GM23338 (cell line): ENCODE measurements around the gene RPL34.

Source experiments
- CREB1 ChIP-seq: fragments of 250-450 bp; sonication (Bioruptor Pico); IDR thresholded peaks from 2 replicates; pipeline ENCODE4 v1.5.0; 2020; ENCODE audit warnings: low read depth, mild to moderate bottlenecking, moderate library complexity
- CTCF ChIP-seq, 2 experiments: fragments of 200-600 bp in 1 of 2; sonication (generic) in 1 of 2; conservative IDR thresholded peaks; 2 replicates each; pipeline versions ENCODE4 v1.5.1 to v1.6.1; 2016 to 2017; ENCODE audit warnings: antibody characterized with exemption in 2 of 2, low read depth in 2 of 2, mild to moderate bottlenecking in 2 of 2, moderate library complexity in 1 of 2
- EZH2 ChIP-seq: fragments of 200-600 bp; sonication (generic); IDR thresholded peaks from one replicate; pipeline ENCODE4 v1.8.0; 2017; ENCODE audit warnings: antibody characterized with exemption, mild to moderate bottlenecking, low read depth; ENCODE audit not compliant: unreplicated experiment
- POLR2AphosphoS5 ChIP-seq: IDR thresholded peaks from 2 replicates; pipeline ENCODE4 v1.6.1; 2016; ENCODE audit warnings: antibody characterized with exemption, low read depth
- REST ChIP-seq: IDR thresholded peaks from one replicate; pipeline ENCODE4 v1.6.1; 2018; ENCODE audit warnings: antibody characterized with exemption; ENCODE audit not compliant: unreplicated experiment
- ZNF331 ChIP-seq: fragments of 250-450 bp; sonication (Bioruptor Pico); IDR thresholded peaks from 2 replicates; pipeline ENCODE4 v1.5.0; 2020; ENCODE audit warnings: low read depth, mild to moderate bottlenecking, moderate library complexity
- ZNF462 ChIP-seq: fragments of 250-450 bp; sonication (Bioruptor Pico); IDR thresholded peaks from 2 replicates; pipeline ENCODE4 v1.5.0; 2020; ENCODE audit warnings: mild to moderate bottlenecking, moderate library complexity

GRCh38 chr4:108620101-108620932, at the start of gene RPL34:
- TF ChIP-seq CTCF (conservative IDR thresholded peaks at IDR 0.05; ENCODE audit: low read depth in 2 of 2) (no peak), REST (no peak), POLR2AphosphoS5 (peak; percentile 98), ZNF462 (CRISPR knock-in tag) (no peak), CREB1 (CRISPR knock-in tag) (peak; percentile 93), EZH2 (no peak), ZNF331 (CRISPR knock-in tag) (no peak)
